Activated CD8-positive, alpha-beta T cell treated with anti-CD3 and anti-CD28 coated beads for 36 hours (primary cell): ENCODE measurements around the gene TES. TPM values are rescaled to one million over a fixed set of nuclear protein-coding genes. Genes with fewer than 3 reads are reported as not detected.

Experiments
- ATAC-seq: fragments of 200-7000 bp; cut with Tn5 transposase; one replicate; pipeline ENCODE4 v1.10.0; 2021; ENCODE audit warnings: mild to moderate bottlenecking, moderate library complexity
- CTCF ChIA-PET: fragments of 350-600 bp; sonication (Branson Sonifier 250); formaldehyde crosslinking; loops from one replicate; lab custom pipeline; 2021; ENCODE audit warnings: antibody characterized with exemption; lab: Charles Lee
- POLR2A ChIA-PET: fragments of 350-600 bp; sonication (Branson Sonifier 250); formaldehyde crosslinking; loops from one replicate; lab custom pipeline; 2021; ENCODE audit warnings: antibody characterized with exemption; lab: Charles Lee
- DNase-seq: peaks from one replicate; pipeline ENCODE4 v3.0.0-alpha.2; 2020
- H3K27ac Mint-ChIP-seq: one replicate; pipeline ENCODE4 v1.8.0; 2021; ENCODE audit warnings: mild to moderate bottlenecking, mixed read lengths
- H3K27me3 Mint-ChIP-seq: one replicate; pipeline ENCODE4 v1.8.0; 2021; ENCODE audit warnings: mixed read lengths
- H3K36me3 Mint-ChIP-seq: one replicate; pipeline ENCODE4 v1.8.0; 2021; ENCODE audit warnings: low read depth, mixed read lengths
- H3K4me1 Mint-ChIP-seq: one replicate; pipeline ENCODE4 v1.8.0; 2021; ENCODE audit warnings: low read depth, mixed read lengths
- H3K4me3 Mint-ChIP-seq: one replicate; pipeline ENCODE4 v1.8.0; 2021; ENCODE audit warnings: mild to moderate bottlenecking, moderate library complexity, mixed read lengths
- H3K9me3 Mint-ChIP-seq: one replicate; pipeline ENCODE4 v1.8.0; 2021; ENCODE audit warnings: mixed read lengths
- CTCF ChIP-seq: fragments of 200-600 bp; IDR thresholded peaks from one replicate; pipeline ENCODE4 v1.8.0; 2022; ENCODE audit warnings: antibody characterized with exemption, mild to moderate bottlenecking
- intact Hi-C: fragments of 100-400 bp; cut with micrococcal nuclease; formaldehyde crosslinking; loops from one replicate; pipeline ENCODE4 v1.10.0; 2022
- total RNA-seq, 2 experiments: library from RNA; stranded (reverse); gene quantifications; one replicate each; pipeline ENCODE4 v1.2.3, GENCODE V29; 2021

The TES gene
- total RNA-seq, 2 experiments from 2014 or later, result 63.9 to 65.7 TPM

GRCh38 chr7:116235380-116235779, 25.0 kb downstream of the TES start:
- H3K4me1 Mint-ChIP-seq, result peaks cover 69% of the 10 kb centered on the region
- H3K4me3 Mint-ChIP-seq, result no peak overlapping the region
- no peaks in the 10 kb centered on the region for H3K9me3 Mint-ChIP-seq
- ATAC-seq (no peak), DNase-seq (no peak)
- no peaks in the 10 kb centered on the region for H3K27me3 Mint-ChIP-seq
- intact Hi-C loops, result no loop called here
- CTCF ChIA-PET, result interaction anchor here (0.8 to 14.9 kb wide), 21 partner anchors 11 to 356 kb away, joined by 3 to 294 read pairs (median 11); partner anchors contain the start of gene TES
- no peak overlapping the region for H3K27ac Mint-ChIP-seq
- POLR2A ChIA-PET, result no interaction called here
- TF ChIP-seq CTCF, result no peak
- H3K36me3 Mint-ChIP-seq, result peaks cover 21% of the 10 kb centered on the region

- Mint-ChIP-seq H3K27ac (no peak overlapping the region), H3K4me1 (peaks cover 62% of the 10 kb centered on the region), H3K27me3 (no peaks in the 10 kb centered on the region), H3K4me3 (no peak overlapping the region), H3K9me3 (no peaks in the 10 kb centered on the region), H3K36me3 (peaks cover 23% of the 10 kb centered on the region)
- ChIA-PET POLR2A (no interaction called here), CTCF (interaction anchor here (0.7 to 14.9 kb wide), 27 partner anchors 9 to 356 kb away, joined by 3 to 294 read pairs (median 9); partner anchors contain the start of gene TES)
- intact Hi-C loops, result loop anchor here (1.0 to 2.0 kb wide), 2 partner anchors 56 to 97 kb away; no protein-coding TSS in a partner anchor
- ATAC-seq (peak; percentile 65), DNase-seq (peak; percentile 77)
- peak; percentile 64 for TF ChIP-seq CTCF
Measured at GRCh38 chr7:116236020-116236630, 25.8 kb downstream of the TES start.

GRCh38 chr7:116239020-116239419, 28.7 kb downstream of the TES start:
- peaks cover 39% of the 10 kb centered on the region for H3K4me1 Mint-ChIP-seq
- ChIA-PET POLR2A (interaction anchor here (1.4 to 1.7 kb wide), 2 partner anchors 27 to 29 kb away, joined by 3 to 6 read pairs; partner anchors contain the start of gene TES), CTCF (interaction anchor here (1.0 to 14.9 kb wide), 6 partner anchors 29 to 351 kb away, joined by 3 to 294 read pairs (median 4); partner anchors contain the start of gene TES)
- H3K36me3 Mint-ChIP-seq, result peaks cover 32% of the 10 kb centered on the region
- no peak for TF ChIP-seq CTCF
- no peak overlapping the region for H3K4me3 Mint-ChIP-seq
- peaks cover 2% of the 10 kb centered on the region for H3K9me3 Mint-ChIP-seq
- H3K27me3 Mint-ChIP-seq, result no peaks in the 10 kb centered on the region
- DNase-seq (no peak), ATAC-seq (no peak)
- intact Hi-C loops, result no loop called here
- no peak overlapping the region for H3K27ac Mint-ChIP-seq

- intact Hi-C loops, result no loop called here
- no peak overlapping the region for H3K27ac Mint-ChIP-seq
- H3K4me1 Mint-ChIP-seq, result peaks cover 35% of the 10 kb centered on the region
- POLR2A ChIA-PET, result interaction anchor here (0.6 to 1.7 kb wide), 2 partner anchors 20 to 28 kb away, joined by 3 to 6 read pairs; no protein-coding TSS in a partner anchor
- DNase-seq, result no peak
- no peak for ATAC-seq
- H3K27me3 Mint-ChIP-seq, result no peaks in the 10 kb centered on the region
- peaks cover 36% of the 10 kb centered on the region for H3K36me3 Mint-ChIP-seq
- no peak for TF ChIP-seq CTCF
- H3K4me3 Mint-ChIP-seq, result no peak overlapping the region
- H3K9me3 Mint-ChIP-seq, result peaks cover 3% of the 10 kb centered on the region
- CTCF ChIA-PET, result interaction anchor here (0.8 to 14.9 kb wide), 10 partner anchors 19 to 352 kb away, joined by 3 to 294 read pairs (median 4); partner anchors contain the start of gene TES
Measured at GRCh38 chr7:116239434-116239833, 29.1 kb downstream of the TES start.
